ENCODE results near the gene CCNY. TPM values are rescaled to one million over a fixed set of nuclear protein-coding genes. Genes with fewer than 3 reads are reported as not detected.
A peak's percentile ranks its signal among the peaks of the same experiment; 100 is the strongest.
"Not testable (repeated sequence)": the region's sequence is repeated elsewhere in the genome, so short reads cannot be mapped to it uniquely, and the experiment has no call there.

The CCNY gene
- total RNA-seq, 1 donor from 2014 or later: 85.9 TPM

DNA sequence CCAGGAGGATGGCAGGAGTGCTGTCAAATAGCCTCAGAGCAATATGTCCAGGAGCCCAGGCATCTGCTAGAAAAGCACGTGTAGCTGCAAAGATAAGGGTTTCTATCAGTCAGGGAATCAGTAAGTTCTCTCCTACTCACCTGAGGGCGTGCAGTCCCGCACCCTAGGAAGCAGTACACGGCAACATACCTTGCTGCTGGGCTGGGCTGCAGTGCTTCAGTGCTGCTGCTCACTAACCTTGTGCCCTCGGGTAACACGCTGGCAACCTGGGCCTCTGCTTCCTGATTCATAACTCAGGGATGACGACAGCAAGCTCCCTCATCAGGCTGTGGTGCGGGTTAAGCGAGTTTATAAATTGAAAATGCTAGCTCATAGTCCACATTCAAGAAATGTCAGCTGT lies 29.5 kb upstream of the CCNY start:
- H2AFZ ChIP-seq (ENCODE audit: low read depth, low read length): no peak overlapping the region
- H3K9ac ChIP-seq (ENCODE audit: low read length): no peak overlapping the region
- Mint-ChIP-seq H3K27me3 (ENCODE audit: low read depth, unreplicated experiment) (peaks cover 15% of the 10 kb centered on the region), H3K4me1 (ENCODE audit: low read depth, unreplicated experiment) (peaks cover 3% of the 10 kb centered on the region), H3K4me3 (ENCODE audit: unreplicated experiment) (no peak overlapping the region), H3K9me3 (ENCODE audit: unreplicated experiment) (no peaks in the 10 kb centered on the region), H3K36me3 (ENCODE audit: low read depth, unreplicated experiment) (no peaks in the 10 kb centered on the region), H3K27ac (ENCODE audit: unreplicated experiment) (no peak overlapping the region)
- H3K4me2 ChIP-seq (ENCODE audit: low read length): peak overlapping the region; percentile 2
- no peaks in the 10 kb centered on the region for H3K9me3 ChIP-seq (ENCODE audit: insufficient read depth, low read depth, low read length)
- peak; percentile 41 for DNase-seq (ENCODE audit: low read depth)
- no peak overlapping the region for H3K4me3 ChIP-seq (ENCODE audit: insufficient read depth, low read depth, low read length)
- no peak overlapping the region for H3K27ac ChIP-seq (ENCODE audit: low read depth, low read length)
- no peak for TF ChIP-seq CTCF (IDR thresholded peaks at IDR 0.05; ENCODE audit: insufficient read depth, low read depth, low read length)
- no peaks in the 10 kb centered on the region for H3K36me3 ChIP-seq (ENCODE audit: insufficient read depth, low read length)
- H4K20me1 ChIP-seq (ENCODE audit: insufficient read depth, low read length): no peaks in the 10 kb centered on the region
- H3K4me1 ChIP-seq (ENCODE audit: insufficient read depth, low read length): peaks cover 8% of the 10 kb centered on the region
- no peak for FAIRE-seq
- H3K27me3 ChIP-seq (ENCODE audit: insufficient read depth, low read length): no peaks in the 10 kb centered on the region
- no peaks in the 10 kb centered on the region for H3K79me2 ChIP-seq (ENCODE audit: insufficient read depth, low read length)

GRCh38 chr10:35307297-35307696 lies 29.0 kb upstream of the CCNY start:
- H3K4me2 ChIP-seq (ENCODE audit: low read length): peak overlapping the region; percentile 2
- FAIRE-seq: no peak
- TF ChIP-seq EZH2 (IDR thresholded peaks at IDR 0.05; ENCODE audit: insufficient read depth, low read length) (no peak), CTCF (IDR thresholded peaks at IDR 0.05; ENCODE audit: insufficient read depth, low read depth, low read length) (no peak)

DNA sequence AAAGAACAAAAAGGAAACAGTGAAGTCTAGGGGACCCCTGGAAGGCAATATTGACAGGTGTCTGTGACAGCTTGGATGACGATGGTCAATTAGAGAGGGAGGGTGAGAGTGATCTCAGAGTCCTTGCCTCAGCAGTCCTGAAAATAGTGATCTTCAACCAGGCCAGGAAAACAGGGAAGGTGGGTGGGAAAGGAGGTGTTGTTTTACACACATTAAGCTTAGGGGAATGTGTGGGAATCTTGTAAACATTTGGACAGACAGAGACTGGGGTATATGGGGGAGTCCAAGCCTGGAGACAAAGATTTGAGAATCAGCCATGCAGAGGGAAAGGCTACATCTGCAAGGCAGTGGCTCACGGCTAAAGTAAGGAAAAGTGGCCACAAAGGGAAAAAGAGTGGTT lies 27.5 kb upstream of the CCNY start:
- no peaks in the 10 kb centered on the region for H3K9me3 Mint-ChIP-seq (ENCODE audit: unreplicated experiment)

More at GRCh38 chr10:35307297-35307696, 29.0 kb upstream of the CCNY start:
- Histone ChIP-seq H3K4me3 (ENCODE audit: insufficient read depth, low read depth, low read length) (no peak overlapping the region), H3K27me3 (ENCODE audit: insufficient read depth, low read length) (no peaks in the 10 kb centered on the region), H3K27ac (ENCODE audit: low read depth, low read length) (no peak overlapping the region), H2AFZ (ENCODE audit: low read depth, low read length) (no peak overlapping the region), H3K79me2 (ENCODE audit: insufficient read depth, low read length) (no peaks in the 10 kb centered on the region), H4K20me1 (ENCODE audit: insufficient read depth, low read length) (no peaks in the 10 kb centered on the region), H3K9ac (ENCODE audit: low read length) (no peak overlapping the region), H3K4me1 (ENCODE audit: insufficient read depth, low read length) (peaks cover 8% of the 10 kb centered on the region), H3K9me3 (ENCODE audit: insufficient read depth, low read depth, low read length) (no peaks in the 10 kb centered on the region), H3K36me3 (ENCODE audit: insufficient read depth, low read length) (no peaks in the 10 kb centered on the region)
- H3K27me3 Mint-ChIP-seq (ENCODE audit: low read depth, unreplicated experiment): peaks cover 15% of the 10 kb centered on the region
- DNase-seq (ENCODE audit: low read depth): peak; percentile 61
- no peaks in the 10 kb centered on the region for H3K36me3 Mint-ChIP-seq (ENCODE audit: low read depth, unreplicated experiment)
- no peak overlapping the region for H3K27ac Mint-ChIP-seq (ENCODE audit: unreplicated experiment)
- H3K9me3 Mint-ChIP-seq (ENCODE audit: unreplicated experiment): no peaks in the 10 kb centered on the region
- H3K4me3 Mint-ChIP-seq (ENCODE audit: unreplicated experiment): no peak overlapping the region
- H3K4me1 Mint-ChIP-seq (ENCODE audit: low read depth, unreplicated experiment): peaks cover 3% of the 10 kb centered on the region

GRCh38 chr10:35314142-35314541 lies 22.2 kb upstream of the CCNY start:
- FAIRE-seq: not testable (repeated sequence)

More for the DNA sequence above, 27.5 kb upstream of the CCNY start:
- Histone ChIP-seq H3K79me2 (ENCODE audit: insufficient read depth, low read length) (no peaks in the 10 kb centered on the region), H3K9ac (ENCODE audit: low read length) (no peak overlapping the region), H3K36me3 (ENCODE audit: insufficient read depth, low read length) (no peaks in the 10 kb centered on the region), H3K4me3 (ENCODE audit: insufficient read depth, low read depth, low read length) (no peak overlapping the region), H3K27ac (ENCODE audit: low read depth, low read length) (no peak overlapping the region), H3K4me2 (ENCODE audit: low read length) (no peak overlapping the region), H3K27me3 (ENCODE audit: insufficient read depth, low read length) (no peaks in the 10 kb centered on the region), H2AFZ (ENCODE audit: low read depth, low read length) (no peak overlapping the region), H4K20me1 (ENCODE audit: insufficient read depth, low read length) (no peaks in the 10 kb centered on the region), H3K4me1 (ENCODE audit: insufficient read depth, low read length) (peaks cover 8% of the 10 kb centered on the region), H3K9me3 (ENCODE audit: insufficient read depth, low read depth, low read length) (no peaks in the 10 kb centered on the region)
- no peak overlapping the region for H3K4me3 Mint-ChIP-seq (ENCODE audit: unreplicated experiment)
- peaks cover 2% of the 10 kb centered on the region for H3K36me3 Mint-ChIP-seq (ENCODE audit: low read depth, unreplicated experiment)
- peaks cover 15% of the 10 kb centered on the region for H3K27me3 Mint-ChIP-seq (ENCODE audit: low read depth, unreplicated experiment)
- peak overlapping the region; percentile 15 for H3K27ac Mint-ChIP-seq (ENCODE audit: unreplicated experiment)
- peaks cover 3% of the 10 kb centered on the region for H3K4me1 Mint-ChIP-seq (ENCODE audit: low read depth, unreplicated experiment)
- DNase-seq (ENCODE audit: low read depth) (no peak), FAIRE-seq (no peak)
- TF ChIP-seq EZH2 (IDR thresholded peaks at IDR 0.05; ENCODE audit: insufficient read depth, low read length) (no peak), CTCF (IDR thresholded peaks at IDR 0.05; ENCODE audit: insufficient read depth, low read depth, low read length) (no peak)

More at GRCh38 chr10:35314142-35314541, 22.2 kb upstream of the CCNY start:
- H3K4me1 ChIP-seq (ENCODE audit: insufficient read depth, low read length); H3K27ac ChIP-seq (ENCODE audit: low read depth, low read length); H3K9me3 ChIP-seq (ENCODE audit: insufficient read depth, low read depth, low read length); H3K9ac ChIP-seq (ENCODE audit: low read length); DNase-seq (ENCODE audit: low read depth); H3K36me3 ChIP-seq (ENCODE audit: insufficient read depth, low read length); H3K79me2 ChIP-seq (ENCODE audit: insufficient read depth, low read length); H3K4me3 ChIP-seq (ENCODE audit: insufficient read depth, low read depth, low read length); H3K9me3 Mint-ChIP-seq (ENCODE audit: unreplicated experiment); H3K4me2 ChIP-seq (ENCODE audit: low read length); H2AFZ ChIP-seq (ENCODE audit: low read depth, low read length); H3K4me1 Mint-ChIP-seq (ENCODE audit: low read depth, unreplicated experiment); H3K4me3 Mint-ChIP-seq (ENCODE audit: unreplicated experiment); H3K27me3 ChIP-seq (ENCODE audit: insufficient read depth, low read length); H3K27me3 Mint-ChIP-seq (ENCODE audit: low read depth, unreplicated experiment); H3K27ac Mint-ChIP-seq (ENCODE audit: unreplicated experiment); H4K20me1 ChIP-seq (ENCODE audit: insufficient read depth, low read length): not testable (repeated sequence)
- H3K36me3 Mint-ChIP-seq (ENCODE audit: low read depth, unreplicated experiment): peaks cover 22% of the 10 kb centered on the region

Data from astrocyte (in vitro differentiated cells and primary cell).